ENCODE data around the gene DDB1. TPM values are rescaled to one million over a fixed set of nuclear protein-coding genes. Genes with fewer than 3 reads are reported as not detected.

Gene DDB1
- total RNA-seq, 1 donor = 335 TPM

- DNase-seq (ENCODE audit: low read depth) = peak; percentile 75
- peak; percentile 98 for TF ChIP-seq CTCF (IDR thresholded peaks at IDR 0.05; ENCODE audit: insufficient read depth, low read depth, low read length)
These were observed 3.4 kb upstream of the DDB1 start for GRCh38 chr11:61336171-61336935.

GRCh38 chr11:61335355-61335710 lies 2.4 kb upstream of the DDB1 start:
- no peak for DNase-seq (ENCODE audit: low read depth)
- no peak overlapping the region for H3K4me3 ChIP-seq (ENCODE audit: low read depth, low read length)
- no peak for TF ChIP-seq CTCF (IDR thresholded peaks at IDR 0.05; ENCODE audit: insufficient read depth, low read depth, low read length)

More at GRCh38 chr11:61336171-61336935, 3.4 kb upstream of the DDB1 start:
- no peak overlapping the region for H3K4me3 ChIP-seq (ENCODE audit: low read depth, low read length)

- peak; percentile 51 for DNase-seq (ENCODE audit: low read depth)
- TF ChIP-seq CTCF (IDR thresholded peaks at IDR 0.05; ENCODE audit: insufficient read depth, low read depth, low read length) = no peak
- no peak overlapping the region for H3K4me3 ChIP-seq (ENCODE audit: low read depth, low read length)
These were observed 1.8 kb upstream of the DDB1 start for GRCh38 chr11:61334434-61335354.

- DNase-seq (ENCODE audit: low read depth) = no peak
- TF ChIP-seq CTCF (IDR thresholded peaks at IDR 0.05; ENCODE audit: insufficient read depth, low read depth, low read length) = no peak
- peak overlapping the region; percentile 89 for H3K4me3 ChIP-seq (ENCODE audit: low read depth, low read length)
These were observed 887 bp upstream of the DDB1 start for GRCh38 chr11:61333550-61334433.

- peak; percentile 54 for DNase-seq (ENCODE audit: low read depth)
- TF ChIP-seq CTCF (IDR thresholded peaks at IDR 0.05; ENCODE audit: insufficient read depth, low read depth, low read length) = no peak
- H3K4me3 ChIP-seq (ENCODE audit: low read depth, low read length) = peak overlapping the region; percentile 89
These were observed 566 bp downstream of the DDB1 start for GRCh38 chr11:61332281-61332796.

GRCh38 chr11:61331651-61332050 lies 1.3 kb downstream of the DDB1 start:
- peak overlapping the region; percentile 89 for H3K4me3 ChIP-seq (ENCODE audit: low read depth, low read length)
- DNase-seq (ENCODE audit: low read depth) = peak; percentile 9
- no peak for TF ChIP-seq CTCF (IDR thresholded peaks at IDR 0.05; ENCODE audit: insufficient read depth, low read depth, low read length)

All from fibroblast of villous mesenchyme (primary cell).